IMR-90 (cell line): Measurements from ENCODE around the gene KRT32. TPM values are rescaled to one million over a fixed set of nuclear protein-coding genes. Genes with fewer than 3 reads are reported as not detected.
A peak's percentile ranks its signal among the peaks of the same experiment; 100 is the strongest.

Experiments
- ATAC-seq: fragments of 200-7000 bp; cut with Tn5 transposase; 2 replicates; pipeline ENCODE4 v1.9.1; 2020; ENCODE audit warnings: low read depth, mild to moderate bottlenecking, moderate library complexity
- BruUV-seq: library from RNA; stranded (reverse); fragments of 400-500 nt; replicated peaks from 2 replicates; lab custom pipeline; 2021; lab: Mats Ljungman, UMichigan
- CTCF ChIA-PET: fragments of 300-600 bp; formaldehyde crosslinking; extraction: SDS; loops from one replicate; lab custom pipeline; 2021; ENCODE audit warnings: antibody characterized with exemption; lab: Yijun Ruan, JAX
- POLR2A ChIA-PET: fragments of 300-600 bp; sonication (Branson Sonifier 250); formaldehyde crosslinking; loops from one replicate; lab custom pipeline; 2022; ENCODE audit warnings: antibody characterized with exemption; ENCODE audit not compliant: unreplicated experiment; lab: Charles Lee
- DNase-seq: peaks from one replicate; pipeline ENCODE4 v3.0.0; 2013
- H2AFZ ChIP-seq: replicated peaks from 2 replicates; pipeline ENCODE3; 2013; ENCODE audit warnings: low read length, mild to moderate bottlenecking; ENCODE audit not compliant: poor library complexity
- H2AK5ac ChIP-seq: 2 replicates; pipeline ENCODE4 v1.6.1; 2013; ENCODE audit warnings: low read depth, low read length, inconsistent platforms
- H2AK9ac ChIP-seq: replicated peaks from 2 replicates; pipeline ENCODE3; 2013; ENCODE audit warnings: mild to moderate bottlenecking, low read depth, low read length, moderate library complexity; ENCODE audit not compliant: poor library complexity
- H2BK120ac ChIP-seq: 2 replicates; pipeline ENCODE4 v1.6.1; 2013; ENCODE audit warnings: low read depth, low read length, inconsistent platforms
- H2BK15ac ChIP-seq: 3 replicates; pipeline ENCODE4 v1.6.1; 2013; ENCODE audit warnings: low read depth, low read length, inconsistent platforms
- H2BK20ac ChIP-seq: 2 replicates; pipeline ENCODE4 v1.6.1; 2013; ENCODE audit warnings: low read depth, mild to moderate bottlenecking, inconsistent platforms, low read length, moderate library complexity
- H2BK5ac ChIP-seq: 2 replicates; pipeline ENCODE4 v1.6.1; 2013; ENCODE audit warnings: mild to moderate bottlenecking, low read depth, low read length, inconsistent platforms; ENCODE audit not compliant: poor library complexity, severe bottlenecking
- H3K14ac ChIP-seq: replicated peaks from 2 replicates; pipeline ENCODE4 v1.6.1; 2013; ENCODE audit warnings: low read depth, low read length, inconsistent platforms
- H3K18ac ChIP-seq: 2 replicates; pipeline ENCODE4 v1.6.1; 2013; ENCODE audit warnings: low read depth, low read length, control low read depth
- H3K23ac ChIP-seq: 2 replicates; pipeline ENCODE4 v1.6.1; 2013; ENCODE audit warnings: low read depth, low read length, inconsistent platforms
- H3K27ac ChIP-seq: 2 replicates; pipeline ENCODE4 v1.5.1; 2013; ENCODE audit warnings: mild to moderate bottlenecking, control low read depth, low read length; ENCODE audit not compliant: insufficient read depth
- H3K27me3 ChIP-seq: 2 replicates; pipeline ENCODE4 v1.6.1; 2013; ENCODE audit warnings: low read length; ENCODE audit not compliant: control insufficient read depth, insufficient read depth
- H3K36me3 ChIP-seq: 2 replicates; pipeline ENCODE4 v1.6.1; 2013; ENCODE audit warnings: low read length, mixed read lengths; ENCODE audit not compliant: control insufficient read depth, insufficient read depth
- H3K4ac ChIP-seq: 2 replicates; pipeline ENCODE4 v1.6.1; 2013; ENCODE audit warnings: low read depth, low read length, inconsistent platforms
- H3K4me1 ChIP-seq: 2 replicates; pipeline ENCODE4 v1.6.1; 2013; ENCODE audit warnings: low read length, mixed read lengths; ENCODE audit not compliant: control insufficient read depth, insufficient read depth
- H3K4me2 ChIP-seq: 2 replicates; pipeline ENCODE4 v1.6.1; 2013; ENCODE audit warnings: low read depth, mild to moderate bottlenecking, control low read depth, low read length, moderate library complexity
- H3K4me3 ChIP-seq: 2 replicates; pipeline ENCODE4 v1.5.1; 2013; ENCODE audit warnings: low read depth, mild to moderate bottlenecking, control low read depth, low read length, moderate library complexity; ENCODE audit not compliant: insufficient read depth
- H3K56ac ChIP-seq: 2 replicates; pipeline ENCODE4 v1.6.1; 2013; ENCODE audit warnings: low read length, inconsistent platforms; ENCODE audit not compliant: insufficient read depth; ENCODE audit errors: extremely low read depth
- H3K79me1 ChIP-seq, 2 experiments: 2 replicates each; pipeline ENCODE4 v1.6.1; 2013; ENCODE audit warnings: low read length in 2 of 2, inconsistent platforms in 1 of 2, low read depth in 1 of 2
- H3K9ac ChIP-seq: 2 replicates; pipeline ENCODE4 v1.6.1; 2013; ENCODE audit warnings: low read depth, low read length, control low read depth
- H3K9me1 ChIP-seq: 2 replicates; pipeline ENCODE4 v1.6.1; 2013; ENCODE audit warnings: low read length, inconsistent platforms; ENCODE audit not compliant: insufficient read depth
- H3K9me3 ChIP-seq: 2 replicates; pipeline ENCODE4 v1.6.1; 2013; ENCODE audit warnings: low read length; ENCODE audit not compliant: control insufficient read depth, insufficient read depth
- H4K20me1 ChIP-seq: 2 replicates; pipeline ENCODE4 v1.6.1; 2013; ENCODE audit warnings: low read length, inconsistent platforms; ENCODE audit not compliant: insufficient read depth
- H4K5ac ChIP-seq: 2 replicates; pipeline ENCODE4 v1.6.1; 2013; ENCODE audit warnings: mild to moderate bottlenecking, low read depth, low read length, control low read depth
- H4K8ac ChIP-seq, 2 experiments: 2 replicates each; pipeline ENCODE4 v1.6.1; 2013; ENCODE audit warnings: low read depth in 2 of 2, low read length in 2 of 2, control low read depth in 1 of 2, inconsistent platforms in 1 of 2
- H4K91ac ChIP-seq: 2 replicates; pipeline ENCODE4 v1.6.1; 2013; ENCODE audit warnings: low read depth, low read length, inconsistent platforms; ENCODE audit not compliant: insufficient read depth
- CTCF ChIP-seq: conservative IDR thresholded peaks from 2 replicates; pipeline ENCODE4 v1.5.1; 2012; ENCODE audit warnings: mild to moderate bottlenecking, low read depth, low read length, improper control_type of control experiment
- MAFK ChIP-seq: IDR thresholded peaks from 2 replicates; pipeline ENCODE4 v1.6.1; 2012; ENCODE audit warnings: low read depth, low read length, improper control_type of control experiment
- MXI1 ChIP-seq: IDR thresholded peaks from 2 replicates; pipeline ENCODE4 v1.6.1; 2012; ENCODE audit warnings: low read depth, mild to moderate bottlenecking, low read length, moderate library complexity, borderline replicate concordance
- RFX5 ChIP-seq: IDR thresholded peaks from 2 replicates; pipeline ENCODE4 v1.8.0; 2012; ENCODE audit warnings: low read depth, mild to moderate bottlenecking, low read length, moderate library complexity
- WGBS, 2 experiments: methylation state at CpG; one replicate each; pipeline versions ENCODE4 v1.1.5 to v1.1.7; 2013; ENCODE audit warnings: missing lambda C conversion rate in 2 of 2; ENCODE audit not compliant: insufficient read length in 1 of 2; ENCODE audit errors: extremely low coverage in 2 of 2; 5-methylcytosine and 5-hydroxymethylcytosine counted together
- dilution Hi-C: fragments of 300-500 bp; cut with HindIII; formaldehyde crosslinking; loops from one replicate; pipeline ENCODE4 v1.14.3; 2018; ENCODE audit warnings: low sequenced_read_pairs; ENCODE audit not compliant: unreplicated experiment
- in situ Hi-C: fragments of 300-500 bp; cut with MboI; formaldehyde crosslinking; loops from 3 replicates; pipeline ENCODE4 v1.14.3; 2019; ENCODE audit warnings: low sequenced_read_pairs, inconsistent platforms, mixed read lengths
- intact Hi-C: fragments of 100-400 bp; cut with micrococcal nuclease; formaldehyde crosslinking; loops from 2 replicates; pipeline ENCODE4 v1.10.0; 2022
- polyA plus RNA-seq, 3 experiments: library from polyadenylated mRNA; depleted of rRNA; stranded (reverse); fragments of >200 nt; gene quantifications; 2 replicates each; pipeline ENCODE4 v1.2.3, GENCODE V29; 2012; ENCODE audit warnings: low replicate concordance in 1 of 3
- total RNA-seq: library from RNA; depleted of rRNA; stranded (reverse); fragments of >200 nt; gene quantifications from 2 replicates; pipeline ENCODE4 v1.2.3, GENCODE V29; 2012

The KRT32 gene
- total and polyA plus RNA-seq, 2 of the 4 experiments (the other 2 are of a cell fraction), result 0.09 TPM; not detected in 1

GRCh38 chr17:41418116-41418860, 48.9 kb downstream of the KRT32 start (continued):
- TF ChIP-seq MXI1, result no peak

GRCh38 chr17:41417576-41418015, 49.6 kb downstream of the KRT32 start:
- dilution Hi-C loops (no loop called here), intact Hi-C loops (no loop called here), in situ Hi-C loops (no loop called here)
- Histone ChIP-seq H2BK15ac (peak overlapping the region; percentile 75; the same call in 2 of the 3 replicates), H4K5ac (peak overlapping the region; percentile 83), H2BK20ac (peak overlapping the region; percentile 54), H3K4me2 (0 out of 2 replicates have a peak overlapping the region, but pooled peaks have one; percentile 12), H3K4me1 (peaks cover 36% of the 10 kb centered on the region), H2BK120ac (peak overlapping the region; percentile 56), H3K9me1 (peaks cover 29% of the 10 kb centered on the region), H3K79me1 (no peaks in the 10 kb centered on the region), H3K18ac (peak overlapping the region; percentile 74; the same call in 1 of the 2 replicates), H2BK5ac (peak overlapping the region; percentile 64), H3K14ac (peak overlapping the region; percentile 89; the same call in 1 of the 2 replicates), H3K4me3 (no peak overlapping the region), H3K27ac (peak overlapping the region; percentile 11), H4K91ac (peak overlapping the region; percentile 62), H3K9me3 (no peaks in the 10 kb centered on the region), H3K27me3 (no peaks in the 10 kb centered on the region), H3K56ac (no peak overlapping the region), H2AK5ac (peak overlapping the region; percentile 85; the same call in 1 of the 2 replicates), H3K23ac (no peak overlapping the region), H4K8ac (peak overlapping the region; percentile 58 to 67; a peak in 2 of 4 replicates), H2AFZ (peak overlapping the region; percentile 1), H2AK9ac (peak overlapping the region; percentile 79), H3K36me3 (no peaks in the 10 kb centered on the region), H3K9ac (no peak overlapping the region), H3K4ac (peak overlapping the region; percentile 65), H4K20me1 (no peaks in the 10 kb centered on the region)
- peak; percentile 43 for DNase-seq
- CTCF ChIA-PET, result interaction anchor here (1.9 kb wide), 1 partner anchor 131 kb away, joined by 4 read pairs; no protein-coding TSS in a partner anchor
- WGBS, 2 experiments, result 0% methylated on average over 1 of the region's 4 CpGs; no CpG with 5 or more reads in 1 of the 2 experiments
- ATAC-seq, result no peak
- no TSS peak for BruUV-seq
- TF ChIP-seq RFX5, result no peak
- 0 out of 2 replicates have a peak, but pooled peaks have one; percentile 20 for TF ChIP-seq CTCF
- no peak for TF ChIP-seq MAFK
- POLR2A ChIA-PET, result no interaction called here
